ENCODE measurements around the gene OLA1. TPM values are rescaled to one million over a fixed set of nuclear protein-coding genes. Genes with fewer than 3 reads are reported as not detected.

Gene OLA1
- total RNA-seq, 1 experiment from 2014 or later: 195 TPM

- no peak for DNase-seq (ENCODE audit: low read depth)
- in situ Hi-C loops (cut with HindIII; ENCODE audit: low pct_unique_long_range_greater_than_20kb, low sequenced_read_pairs): no loop called here
These were observed 56.8 kb downstream of the OLA1 start for GRCh38 chr2:174191342-174192074.

GRCh38 chr2:174184915-174185314, 63.4 kb downstream of the OLA1 start:
- in situ Hi-C loops (cut with HindIII; ENCODE audit: low pct_unique_long_range_greater_than_20kb, low sequenced_read_pairs): no loop called here
- DNase-seq (ENCODE audit: low read depth): no peak

GRCh38 chr2:174184504-174184903, 63.8 kb downstream of the OLA1 start:
- DNase-seq (ENCODE audit: low read depth): no peak
- in situ Hi-C loops (cut with HindIII; ENCODE audit: low pct_unique_long_range_greater_than_20kb, low sequenced_read_pairs): no loop called here

GRCh38 chr2:174183076-174183475, 65.3 kb downstream of the OLA1 start:
- in situ Hi-C loops (cut with HindIII; ENCODE audit: low pct_unique_long_range_greater_than_20kb, low sequenced_read_pairs): no loop called here
- no peak for DNase-seq (ENCODE audit: low read depth)

- no peak for DNase-seq (ENCODE audit: low read depth)
- in situ Hi-C loops (cut with HindIII; ENCODE audit: low pct_unique_long_range_greater_than_20kb, low sequenced_read_pairs): no loop called here
These were observed 67.0 kb downstream of the OLA1 start for GRCh38 chr2:174181368-174181767.

- in situ Hi-C loops (cut with HindIII; ENCODE audit: low pct_unique_long_range_greater_than_20kb, low sequenced_read_pairs): no loop called here
- DNase-seq (ENCODE audit: low read depth): no peak
These were observed 67.6 kb downstream of the OLA1 start for GRCh38 chr2:174180726-174181236.

GRCh38 chr2:174180165-174180724, 68.1 kb downstream of the OLA1 start:
- in situ Hi-C loops (cut with HindIII; ENCODE audit: low pct_unique_long_range_greater_than_20kb, low sequenced_read_pairs): no loop called here
- DNase-seq (ENCODE audit: low read depth): no peak

- DNase-seq (ENCODE audit: low read depth): no peak
- in situ Hi-C loops (cut with HindIII; ENCODE audit: low pct_unique_long_range_greater_than_20kb, low sequenced_read_pairs): no loop called here
These were observed 70.9 kb downstream of the OLA1 start for GRCh38 chr2:174177316-174177890.

- in situ Hi-C loops (cut with HindIII; ENCODE audit: low pct_unique_long_range_greater_than_20kb, low sequenced_read_pairs): no loop called here
- no peak for DNase-seq (ENCODE audit: low read depth)
These were observed 71.4 kb downstream of the OLA1 start for GRCh38 chr2:174176898-174177297.

- DNase-seq (ENCODE audit: low read depth): no peak
- in situ Hi-C loops (cut with HindIII; ENCODE audit: low pct_unique_long_range_greater_than_20kb, low sequenced_read_pairs): no loop called here
These were observed 73.6 kb downstream of the OLA1 start for GRCh38 chr2:174174741-174175140.

- in situ Hi-C loops (cut with HindIII; ENCODE audit: low pct_unique_long_range_greater_than_20kb, low sequenced_read_pairs): no loop called here
- DNase-seq (ENCODE audit: low read depth): no peak
These were observed 75.5 kb downstream of the OLA1 start for GRCh38 chr2:174172802-174173355.

- in situ Hi-C loops (cut with HindIII; ENCODE audit: low pct_unique_long_range_greater_than_20kb, low sequenced_read_pairs): no loop called here
These were observed 76.5 kb downstream of the OLA1 start for GRCh38 chr2:174171686-174172445.

GRCh38 chr2:174169372-174169771, 79.0 kb downstream of the OLA1 start:
- DNase-seq (ENCODE audit: low read depth): no peak
- in situ Hi-C loops (cut with HindIII; ENCODE audit: low pct_unique_long_range_greater_than_20kb, low sequenced_read_pairs): no loop called here

More at GRCh38 chr2:174171686-174172445, 76.5 kb downstream of the OLA1 start:
- no peak for DNase-seq (ENCODE audit: low read depth)

GRCh38 chr2:174166261-174166660, 82.1 kb downstream of the OLA1 start:
- DNase-seq (ENCODE audit: low read depth): no peak
- in situ Hi-C loops (cut with HindIII; ENCODE audit: low pct_unique_long_range_greater_than_20kb, low sequenced_read_pairs): no loop called here

GRCh38 chr2:174161490-174161889, 86.8 kb downstream of the OLA1 start:
- no peak for DNase-seq (ENCODE audit: low read depth)
- in situ Hi-C loops (cut with HindIII; ENCODE audit: low pct_unique_long_range_greater_than_20kb, low sequenced_read_pairs): no loop called here

GRCh38 chr2:174158003-174158402, 90.3 kb downstream of the OLA1 start:
- in situ Hi-C loops (cut with HindIII; ENCODE audit: low pct_unique_long_range_greater_than_20kb, low sequenced_read_pairs): no loop called here

GRCh38 chr2:174157053-174157452, 91.3 kb downstream of the OLA1 start:
- in situ Hi-C loops (cut with HindIII; ENCODE audit: low pct_unique_long_range_greater_than_20kb, low sequenced_read_pairs): no loop called here
- no peak for DNase-seq (ENCODE audit: low read depth)

More at GRCh38 chr2:174158003-174158402, 90.3 kb downstream of the OLA1 start:
- DNase-seq (ENCODE audit: low read depth): no peak
